ENCODE results near the gene MORF4L1.
"Not testable (repeated sequence)": the region's sequence is repeated elsewhere in the genome, so short reads cannot be mapped to it uniquely, and the experiment has no call there.

Gene MORF4L1

GRCh38 chr15:78902281-78903032, 29.8 kb downstream of the MORF4L1 start:
- not testable (repeated sequence) for DNase-seq

- no peak for DNase-seq
Observed at GRCh38 chr15:78904599-78905358, 32.1 kb downstream of the MORF4L1 start.

GRCh38 chr15:78906316-78906620, 33.6 kb downstream of the MORF4L1 start:
- DNase-seq: no peak

GRCh38 chr15:78907577-78907976, 34.9 kb downstream of the MORF4L1 start:
- no peak for DNase-seq

- DNase-seq: no peak
Observed at GRCh38 chr15:78909160-78909695, 36.5 kb downstream of the MORF4L1 start.

- DNase-seq: peak; percentile 42
Observed at GRCh38 chr15:78909791-78910228, 37.1 kb downstream of the MORF4L1 start.

GRCh38 chr15:78910271-78910670, 37.6 kb downstream of the MORF4L1 start:
- no peak for DNase-seq

GRCh38 chr15:78912316-78912715, 39.6 kb downstream of the MORF4L1 start:
- no peak for DNase-seq

GRCh38 chr15:78913012-78913411, 40.3 kb downstream of the MORF4L1 start:
- no peak for DNase-seq

GRCh38 chr15:78914027-78914764, 41.5 kb downstream of the MORF4L1 start:
- no peak for DNase-seq

- DNase-seq: no peak
Observed at GRCh38 chr15:78915341-78916087, 42.8 kb downstream of the MORF4L1 start.

GRCh38 chr15:78916088-78916487, 43.4 kb downstream of the MORF4L1 start:
- DNase-seq: no peak

- no peak for DNase-seq
Observed at GRCh38 chr15:78917888-78918287, 45.2 kb downstream of the MORF4L1 start.

GRCh38 chr15:78921517-78921916, 48.8 kb downstream of the MORF4L1 start:
- DNase-seq: no peak

GRCh38 chr15:78921940-78922339, 49.2 kb downstream of the MORF4L1 start:
- no peak for DNase-seq

GRCh38 chr15:78922527-78922926, 49.8 kb downstream of the MORF4L1 start:
- DNase-seq: no peak

GRCh38 chr15:78923015-78923414, 50.3 kb downstream of the MORF4L1 start:
- DNase-seq: no peak

- no peak for DNase-seq
Observed at GRCh38 chr15:78923480-78924360, 51.0 kb downstream of the MORF4L1 start.

GRCh38 chr15:78925076-78925624, 52.5 kb downstream of the MORF4L1 start:
- no peak for DNase-seq

GRCh38 chr15:78925956-78926743, 53.5 kb downstream of the MORF4L1 start:
- DNase-seq: no peak
